Brain microvascular endothelial cell (primary cell): ENCODE measurements around the gene ANKRD65.
"Not testable (repeated sequence)": the region's sequence is repeated elsewhere in the genome, so short reads cannot be mapped to it uniquely, and the experiment has no call there.

Experiments
- DNase-seq: peaks from one replicate; pipeline ENCODE4 v3.0.0-alpha.2; 2020
- H3K27ac ChIP-seq: fragments of 250-450 bp; sonication (Bioruptor Pico); 2 replicates; pipeline ENCODE4 v1.5.1; 2020; ENCODE audit warnings: mild to moderate bottlenecking, moderate library complexity
- H3K27me3 ChIP-seq: fragments of 250-450 bp; sonication (Bioruptor Pico); replicated peaks from 2 replicates; pipeline ENCODE4 v1.5.1; 2020; ENCODE audit warnings: mild to moderate bottlenecking
- H3K36me3 ChIP-seq: fragments of 250-450 bp; sonication (Bioruptor Pico); replicated peaks from 2 replicates; pipeline ENCODE4 v1.5.1; 2020; ENCODE audit warnings: mild to moderate bottlenecking
- H3K4me3 ChIP-seq: 2 replicates; pipeline ENCODE4 v1.5.1; 2011; ENCODE audit warnings: low read depth, mild to moderate bottlenecking, control low read depth, low read length, moderate library complexity
- in situ Hi-C: cut with HindIII; loops from 2 replicates; pipeline ENCODE4 v1.10.0; 2017; ENCODE audit warnings: low sequenced_read_pairs, low pct_ligation_motif_present
- TF ChIP-seq, protein P1 (sequence below): IDR thresholded peaks from 2 replicates; pipeline ENCODE4 v1.5.1; 2011; ENCODE audit warnings: low read depth, mild to moderate bottlenecking, moderate library complexity, low read length, control low read depth, inconsistent platforms; ENCODE audit errors: missing control alignments

ANKRD65 gene

DNA sequence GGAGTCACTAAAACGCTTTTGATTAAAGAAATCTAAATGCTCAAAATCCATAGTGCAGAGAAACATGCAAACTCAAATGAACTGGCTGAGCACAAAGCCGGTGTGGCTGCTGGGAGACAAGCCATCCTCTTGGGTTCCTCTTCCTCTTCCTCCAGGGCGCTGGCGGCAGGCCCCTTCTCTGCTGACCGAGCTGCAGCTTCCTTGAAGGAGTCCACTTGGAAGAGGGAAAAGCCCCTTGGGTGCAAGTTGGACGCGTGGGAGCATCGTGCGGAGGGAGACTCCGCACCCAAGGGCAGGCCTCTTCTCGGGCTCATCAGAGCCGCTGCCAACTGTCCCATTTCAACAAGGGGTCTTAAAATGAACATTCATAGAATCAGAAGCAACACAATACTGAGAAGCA lies 29.9 kb downstream of the ANKRD65 start:
- no peak for DNase-seq
- TF ChIP-seq, protein P1, sequence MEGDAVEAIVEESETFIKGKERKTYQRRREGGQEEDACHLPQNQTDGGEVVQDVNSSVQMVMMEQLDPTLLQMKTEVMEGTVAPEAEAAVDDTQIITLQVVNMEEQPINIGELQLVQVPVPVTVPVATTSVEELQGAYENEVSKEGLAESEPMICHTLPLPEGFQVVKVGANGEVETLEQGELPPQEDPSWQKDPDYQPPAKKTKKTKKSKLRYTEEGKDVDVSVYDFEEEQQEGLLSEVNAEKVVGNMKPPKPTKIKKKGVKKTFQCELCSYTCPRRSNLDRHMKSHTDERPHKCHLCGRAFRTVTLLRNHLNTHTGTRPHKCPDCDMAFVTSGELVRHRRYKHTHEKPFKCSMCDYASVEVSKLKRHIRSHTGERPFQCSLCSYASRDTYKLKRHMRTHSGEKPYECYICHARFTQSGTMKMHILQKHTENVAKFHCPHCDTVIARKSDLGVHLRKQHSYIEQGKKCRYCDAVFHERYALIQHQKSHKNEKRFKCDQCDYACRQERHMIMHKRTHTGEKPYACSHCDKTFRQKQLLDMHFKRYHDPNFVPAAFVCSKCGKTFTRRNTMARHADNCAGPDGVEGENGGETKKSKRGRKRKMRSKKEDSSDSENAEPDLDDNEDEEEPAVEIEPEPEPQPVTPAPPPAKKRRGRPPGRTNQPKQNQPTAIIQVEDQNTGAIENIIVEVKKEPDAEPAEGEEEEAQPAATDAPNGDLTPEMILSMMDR: no peak
- Histone ChIP-seq H3K27me3 (no peaks in the 10 kb centered on the region), H3K4me3 (no peak overlapping the region), H3K36me3 (peaks cover 92% of the 10 kb centered on the region), H3K27ac (no peak overlapping the region)
- in situ Hi-C loops: no loop called here

DNA sequence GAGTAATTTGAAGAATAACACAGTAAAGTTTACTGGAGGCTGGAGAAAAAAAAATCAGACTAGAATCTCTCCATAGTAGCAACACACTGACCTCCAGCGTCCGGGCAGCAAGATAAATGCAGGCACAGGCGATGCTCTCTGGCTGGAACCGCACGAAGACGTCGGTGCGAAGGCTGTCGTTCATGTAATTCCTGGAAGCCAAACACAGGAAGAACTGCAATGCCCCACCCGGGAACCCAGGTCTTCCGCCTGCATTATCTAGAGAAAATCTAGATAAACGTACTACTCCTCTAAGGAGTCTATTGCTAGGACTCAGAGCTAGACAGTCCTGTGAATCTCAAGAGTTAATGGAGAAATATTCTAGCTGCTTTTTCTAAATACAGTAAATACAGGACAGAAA lies 30.4 kb downstream of the ANKRD65 start:
- no peak for DNase-seq
- TF ChIP-seq, protein P1: no peak
- Histone ChIP-seq H3K27ac (no peak overlapping the region), H3K36me3 (peaks cover 95% of the 10 kb centered on the region), H3K27me3 (no peaks in the 10 kb centered on the region), H3K4me3 (no peak overlapping the region)
- in situ Hi-C loops: no loop called here

DNA sequence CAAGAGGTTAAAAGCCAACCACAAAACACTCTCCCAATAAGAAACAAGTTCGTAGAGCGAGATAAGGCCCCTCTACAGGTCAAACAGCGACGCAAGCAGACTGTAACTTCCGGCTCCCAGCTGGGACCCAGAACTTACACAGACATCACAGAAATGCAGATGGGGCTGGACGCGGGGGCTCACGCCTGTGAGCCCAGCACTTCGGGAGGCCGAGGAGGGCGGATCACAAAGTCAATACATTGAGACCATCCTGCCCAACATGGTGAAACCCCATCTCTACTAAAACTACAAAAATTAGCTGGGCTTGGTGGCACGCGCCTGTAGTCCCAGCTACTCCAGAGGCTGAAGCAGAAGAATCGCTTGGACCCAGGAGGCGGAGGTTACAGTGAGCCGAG lies 33.0 kb downstream of the ANKRD65 start:
- H3K4me3 ChIP-seq: no peak overlapping the region
- in situ Hi-C loops: no loop called here

DNA sequence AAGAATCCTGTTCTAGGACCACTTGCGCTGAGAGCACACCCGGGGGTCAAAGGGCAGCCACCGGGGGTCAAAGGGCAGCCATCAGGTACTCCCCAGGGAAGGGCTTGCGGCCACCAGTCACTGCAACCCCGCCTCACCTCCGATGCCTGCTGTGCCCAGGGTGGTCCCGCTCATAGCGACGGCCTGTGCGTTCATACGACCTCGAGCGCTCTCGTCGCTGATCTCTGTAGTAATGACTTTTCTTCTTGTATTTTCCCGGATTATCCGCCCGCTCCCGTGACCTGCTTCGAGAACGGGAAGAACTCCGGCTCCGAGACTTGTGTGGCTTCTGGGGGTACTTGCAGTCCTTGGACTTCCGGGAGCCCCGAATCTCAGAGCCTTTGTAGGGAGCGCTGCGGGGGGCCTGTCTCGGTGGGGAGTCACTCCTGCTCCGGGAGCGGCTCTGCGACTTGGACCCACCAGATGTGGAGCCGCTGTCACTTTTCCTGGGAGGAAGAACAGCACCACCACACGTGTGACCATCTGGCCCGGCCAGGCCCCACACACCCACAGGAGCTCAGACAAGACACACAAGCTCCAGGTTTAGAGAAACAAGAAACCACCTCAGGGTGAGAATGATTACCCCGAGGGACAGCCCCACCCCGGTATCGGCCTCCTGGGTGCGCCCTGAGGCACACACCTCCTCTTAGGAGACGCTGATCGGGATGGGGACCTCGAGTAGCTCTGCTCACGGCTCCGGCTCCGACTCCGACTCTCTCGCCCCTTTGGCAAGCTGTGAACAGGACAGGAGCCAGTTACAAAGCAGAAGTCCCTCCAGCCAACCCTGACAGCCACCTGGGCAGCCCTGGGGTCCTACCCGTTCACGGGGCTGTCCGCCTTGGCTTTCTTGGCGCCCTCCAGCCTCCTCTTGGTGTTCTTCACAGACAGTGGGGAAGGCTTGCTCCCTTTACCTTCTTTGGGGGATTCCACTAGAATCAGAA lies 33.7 kb downstream of the ANKRD65 start:
- DNase-seq: no peak
- H3K27me3 ChIP-seq: no peaks in the 10 kb centered on the region
- H3K36me3 ChIP-seq: peaks cover 69% of the 10 kb centered on the region
- in situ Hi-C loops: no loop called here
- TF ChIP-seq, protein P1: no peak
- no peak overlapping the region for H3K27ac ChIP-seq
- H3K4me3 ChIP-seq: no peak overlapping the region

More for the DNA sequence above, 33.0 kb downstream of the ANKRD65 start:
- TF ChIP-seq, protein P1: no peak
- Histone ChIP-seq H3K27ac (no peak overlapping the region), H3K27me3 (no peaks in the 10 kb centered on the region), H3K36me3 (peaks cover 76% of the 10 kb centered on the region)
- no peak for DNase-seq

DNA sequence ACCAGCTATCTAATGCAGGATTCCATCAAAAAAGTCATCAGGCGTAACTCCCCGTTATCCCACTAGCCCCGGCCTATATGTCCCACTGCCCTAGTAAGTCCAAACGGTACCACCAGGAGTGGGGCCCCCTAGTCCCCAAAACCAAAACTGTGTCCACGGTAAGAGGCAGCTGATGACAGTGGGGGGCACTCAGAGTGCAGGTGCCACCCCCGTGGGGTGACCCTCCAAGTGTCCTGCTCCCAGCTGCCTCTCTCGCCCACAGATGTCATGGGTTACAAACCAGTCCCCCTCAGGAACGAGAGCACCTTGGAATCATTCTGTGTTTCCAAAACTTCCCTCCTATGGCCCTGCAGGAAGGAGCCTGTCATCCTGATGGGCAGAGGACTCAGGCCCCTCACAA lies 35.1 kb downstream of the ANKRD65 start:
- H3K36me3 ChIP-seq: peaks cover 61% of the 10 kb centered on the region
- in situ Hi-C loops: no loop called here
- no peak overlapping the region for H3K4me3 ChIP-seq

DNA sequence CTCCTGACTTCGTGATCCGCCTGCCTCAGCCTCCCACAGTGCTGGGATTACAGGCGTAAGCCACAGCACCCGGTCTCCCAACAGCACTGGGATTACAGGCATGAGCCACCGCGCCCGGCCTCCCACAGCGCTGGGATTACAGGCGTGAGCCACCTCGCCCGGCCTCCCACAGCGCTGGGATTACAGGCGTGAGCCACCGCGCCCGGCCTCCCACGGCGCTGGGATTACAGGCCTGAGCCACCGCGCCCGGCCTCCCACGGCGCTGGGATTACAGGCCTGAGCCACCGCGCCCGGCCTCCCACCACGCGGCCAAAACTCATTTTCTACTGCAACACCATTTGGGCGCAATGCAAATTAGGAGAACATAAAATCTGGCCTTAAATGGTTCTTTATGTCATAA lies 35.7 kb downstream of the ANKRD65 start:
- in situ Hi-C loops, H3K27me3 ChIP-seq, DNase-seq, H3K4me3 ChIP-seq, H3K27ac ChIP-seq: not testable (repeated sequence)
- H3K36me3 ChIP-seq: peaks cover 55% of the 10 kb centered on the region

More for the DNA sequence above, 35.1 kb downstream of the ANKRD65 start:
- Histone ChIP-seq H3K27me3 (no peaks in the 10 kb centered on the region), H3K27ac (no peak overlapping the region)
- DNase-seq: no peak
- TF ChIP-seq, protein P1: no peak
